HTR-8/SVneo (cell line): ENCODE measurements around the gene MCL1.

Experiments used
- DNase-seq: peaks from one replicate; pipeline ENCODE4 v3.0.0; 2011; ENCODE audit warnings: low spot score, mixed read lengths; ENCODE audit not compliant: insufficient read length
- FAIRE-seq: peaks from 2 replicates; lab custom pipeline; 2011; peaks lifted over from hg19 to GRCh38; lab: Jason Lieb, UNC

The MCL1 gene

GRCh38 chr1:150546294-150546937 is 33.0 kb downstream of the MCL1 start:
- DNase-seq (no peak), FAIRE-seq (no peak)

- DNase-seq (no peak), FAIRE-seq (no peak)
Observed at GRCh38 chr1:150545486-150546032, 33.9 kb downstream of the MCL1 start.

GRCh38 chr1:150544204-150544603 is 35.2 kb downstream of the MCL1 start:
- FAIRE-seq (no peak), DNase-seq (no peak)

GRCh38 chr1:150543500-150544143 is 35.8 kb downstream of the MCL1 start:
- FAIRE-seq (no peak), DNase-seq (no peak)

GRCh38 chr1:150537732-150538684 is 41.4 kb downstream of the MCL1 start:
- FAIRE-seq (no peak), DNase-seq (no peak)

- DNase-seq (no peak), FAIRE-seq (no peak)
Observed at GRCh38 chr1:150536836-150537731, 42.3 kb downstream of the MCL1 start.

GRCh38 chr1:150535511-150536287 is 43.7 kb downstream of the MCL1 start:
- FAIRE-seq: no peak
- no peak for DNase-seq

- FAIRE-seq (no peak), DNase-seq (no peak)
Observed at GRCh38 chr1:150534002-150534401, 45.4 kb downstream of the MCL1 start.

GRCh38 chr1:150532860-150533259 is 46.5 kb downstream of the MCL1 start:
- no peak for DNase-seq
- FAIRE-seq: no peak

GRCh38 chr1:150530491-150531159 is 48.8 kb downstream of the MCL1 start:
- FAIRE-seq (no peak), DNase-seq (no peak)

GRCh38 chr1:150529017-150529416 is 50.4 kb downstream of the MCL1 start:
- FAIRE-seq: no peak
- DNase-seq: no peak

GRCh38 chr1:150528196-150528595 is 51.2 kb downstream of the MCL1 start:
- DNase-seq (no peak), FAIRE-seq (no peak)

GRCh38 chr1:150525348-150525747 is 54.1 kb downstream of the MCL1 start:
- no peak for FAIRE-seq

More at GRCh38 chr1:150525348-150525747, 54.1 kb downstream of the MCL1 start:
- no peak for DNase-seq
